HepG2 (cell line): ENCODE data around the gene PMVK. TPM values are rescaled to one million over a fixed set of nuclear protein-coding genes. Genes with fewer than 3 reads are reported as not detected.
A peak's percentile ranks its signal among the peaks of the same experiment; 100 is the strongest.

Experiments
- FOXK1 ChIP-seq: sonication (generic); formaldehyde crosslinking; IDR thresholded peaks from 2 replicates; pipeline ENCODE4 v1.4.0; 2020; ENCODE audit warnings: low read depth, missing genetic modification reagents, borderline replicate concordance
- GABPA ChIP-seq, 2 experiments: IDR thresholded peaks; 2 replicates each; pipeline ENCODE4 v1.6.1; 2011 to 2016; ENCODE audit warnings: low read depth in 2 of 2, low read length in 1 of 2, missing biosample characterization in 1 of 2, missing genetic modification characterization in 1 of 2
- KAT2B ChIP-seq: fragments of 150-350 bp; IDR thresholded peaks from 2 replicates; pipeline ENCODE4 v1.6.1; 2014; ENCODE audit warnings: low read depth, low read length, borderline replicate concordance
- MIXL1 ChIP-seq: IDR thresholded peaks from 2 replicates; pipeline ENCODE4 v1.6.1; 2016
- MLXIP ChIP-seq: sonication (generic); formaldehyde crosslinking; IDR thresholded peaks from 2 replicates; pipeline ENCODE4 v1.9.0; 2021; ENCODE audit warnings: missing genetic modification reagents, borderline replicate concordance
- MXD4 ChIP-seq: IDR thresholded peaks from 2 replicates; pipeline ENCODE4 v1.6.1; 2016; ENCODE audit warnings: mild to moderate bottlenecking, missing biosample characterization, missing genetic modification reagents
- MYNN ChIP-seq: sonication (generic); formaldehyde crosslinking; IDR thresholded peaks from 2 replicates; pipeline ENCODE4 v1.4.0; 2020; ENCODE audit warnings: mild to moderate bottlenecking, low read depth, missing genetic modification reagents
- NFE2 ChIP-seq: sonication (generic); formaldehyde crosslinking; IDR thresholded peaks from 2 replicates; pipeline ENCODE4 v1.4.0; 2020; ENCODE audit warnings: missing genetic modification reagents
- ONECUT2 ChIP-seq: sonication (generic); formaldehyde crosslinking; IDR thresholded peaks from 2 replicates; pipeline ENCODE4 v1.4.0; 2020; ENCODE audit warnings: missing genetic modification reagents
- PAX8 ChIP-seq: sonication (generic); formaldehyde crosslinking; IDR thresholded peaks from 2 replicates; pipeline ENCODE4 v1.8.0; 2022; ENCODE audit warnings: mild to moderate bottlenecking, missing genetic modification reagents, borderline replicate concordance
- PLSCR1 ChIP-seq: sonication (generic); formaldehyde crosslinking; IDR thresholded peaks from 2 replicates; pipeline ENCODE4 v1.5.0; 2020; ENCODE audit warnings: missing genetic modification reagents, mild to moderate bottlenecking, borderline replicate concordance
- SP2 ChIP-seq: sonication (generic); formaldehyde crosslinking; IDR thresholded peaks from 2 replicates; pipeline ENCODE4 v1.5.1; 2020; ENCODE audit warnings: mild to moderate bottlenecking, missing genetic modification reagents
- ZBTB10 ChIP-seq: sonication (generic); formaldehyde crosslinking; IDR thresholded peaks from 2 replicates; pipeline ENCODE4 v1.4.0; 2020; ENCODE audit warnings: missing genetic modification reagents, borderline replicate concordance
- ZNF574 ChIP-seq: sonication (generic); formaldehyde crosslinking; IDR thresholded peaks from 2 replicates; pipeline ENCODE4 v1.4.0; 2020; ENCODE audit warnings: missing genetic modification reagents
- ZNF737 ChIP-seq: sonication (generic); formaldehyde crosslinking; IDR thresholded peaks from 2 replicates; pipeline ENCODE4 v1.5.0; 2020; ENCODE audit warnings: missing genetic modification reagents, mild to moderate bottlenecking, borderline replicate concordance
- polyA plus RNA-seq, 8 experiments: library from polyadenylated mRNA; depleted of rRNA in 3 of 8; stranded (reverse) in 7 of 8; unstranded in 1 of 8; fragments of >200 nt; fragmentation: Illumina TruSeq in 4 of 8; extraction: Trizol in 4 of 8; gene quantifications; 2 replicates each; pipeline versions ENCODE4 v1.2.1 to v1.2.3, GENCODE V29; 2011 to 2016; ENCODE audit warnings: low read depth in 4 of 8, missing spikeins in 1 of 8, mixed read lengths in 1 of 8; ENCODE audit not compliant: insufficient read depth in 1 of 8
- total RNA-seq, 5 experiments: library from RNA; depleted of rRNA; stranded (reverse); fragments of >200 nt; fragmentation: Illumina TruSeq; extraction: Trizol; gene quantifications; 2 replicates each; pipeline ENCODE4 v1.2.3, GENCODE V29; 2016; ENCODE audit warnings: low read depth in 1 of 5

PMVK gene
- total and polyA plus RNA-seq, 2 of the 13 experiments (the other 11 are each of a cell fraction or from before 2014, with no cell fraction given): 3.9 to 12.6 TPM

- TF ChIP-seq KAT2B (no peak), ZNF737 (CRISPR knock-in tag) (no peak), PAX8 (CRISPR knock-in tag) (no peak), MIXL1 (no peak), ZNF574 (peak; percentile 32; the same call in 1 of the 2 replicates), ZBTB10 (CRISPR knock-in tag) (no peak), PLSCR1 (no peak), SP2 (peak; percentile 41; the same call in 1 of the 2 replicates), ONECUT2 (CRISPR knock-in tag) (no peak), NFE2 (CRISPR knock-in tag) (no peak), GABPA (IDR thresholded peaks at IDR 0.05; ENCODE audit: low read depth, low read length) (no peak), GABPA (CRISPR knock-in tag; IDR thresholded peaks at IDR 0.05; ENCODE audit: low read depth) (peak; percentile 46; the same call in 1 of the 2 replicates), MLXIP (no peak), MYNN (CRISPR knock-in tag) (no peak), FOXK1 (0 out of 2 replicates have a peak, but pooled peaks have one; percentile 6), MXD4 (CRISPR knock-in tag) (0 out of 2 replicates have a peak, but pooled peaks have one; percentile 54)
Measured at GRCh38 chr1:154970631-154971340, 34.3 kb upstream of the PMVK start, which contains the start of gene SHC1 (continued).
